Measurements from ENCODE around the gene CD160.

DNA sequence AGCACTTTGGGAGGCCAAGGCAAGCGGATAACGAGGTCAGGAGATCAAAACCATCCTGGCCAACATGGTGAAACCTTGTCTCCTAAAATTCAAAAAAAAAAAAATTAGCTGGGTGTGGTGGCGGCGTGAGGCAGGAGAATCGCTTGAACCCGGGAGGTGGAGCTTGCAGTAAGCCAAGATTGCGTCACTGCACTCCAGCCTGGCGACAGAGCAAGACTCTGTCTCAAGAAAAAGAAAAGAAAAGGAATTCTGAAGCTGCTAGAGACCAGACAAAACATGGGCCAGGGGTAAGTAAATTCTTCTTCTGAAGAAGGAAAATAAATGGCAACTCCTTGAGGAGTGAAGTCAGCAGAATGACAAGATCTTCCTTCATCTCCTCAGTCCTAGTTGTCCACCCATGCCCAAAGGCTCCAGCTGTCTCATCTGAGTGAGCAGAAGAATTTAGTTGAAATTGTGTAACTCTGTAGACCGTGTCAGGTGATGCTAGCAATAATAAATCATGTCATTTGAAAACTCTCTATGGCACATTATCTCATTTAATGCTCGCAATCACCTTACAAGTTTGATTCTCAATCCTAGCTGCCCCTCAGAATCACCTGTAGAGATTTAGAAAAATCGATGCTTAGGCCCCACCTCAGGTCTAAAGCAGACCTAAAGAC, 26.4 kb upstream of the CD160 start:
- TF ChIP-seq, protein P1, sequence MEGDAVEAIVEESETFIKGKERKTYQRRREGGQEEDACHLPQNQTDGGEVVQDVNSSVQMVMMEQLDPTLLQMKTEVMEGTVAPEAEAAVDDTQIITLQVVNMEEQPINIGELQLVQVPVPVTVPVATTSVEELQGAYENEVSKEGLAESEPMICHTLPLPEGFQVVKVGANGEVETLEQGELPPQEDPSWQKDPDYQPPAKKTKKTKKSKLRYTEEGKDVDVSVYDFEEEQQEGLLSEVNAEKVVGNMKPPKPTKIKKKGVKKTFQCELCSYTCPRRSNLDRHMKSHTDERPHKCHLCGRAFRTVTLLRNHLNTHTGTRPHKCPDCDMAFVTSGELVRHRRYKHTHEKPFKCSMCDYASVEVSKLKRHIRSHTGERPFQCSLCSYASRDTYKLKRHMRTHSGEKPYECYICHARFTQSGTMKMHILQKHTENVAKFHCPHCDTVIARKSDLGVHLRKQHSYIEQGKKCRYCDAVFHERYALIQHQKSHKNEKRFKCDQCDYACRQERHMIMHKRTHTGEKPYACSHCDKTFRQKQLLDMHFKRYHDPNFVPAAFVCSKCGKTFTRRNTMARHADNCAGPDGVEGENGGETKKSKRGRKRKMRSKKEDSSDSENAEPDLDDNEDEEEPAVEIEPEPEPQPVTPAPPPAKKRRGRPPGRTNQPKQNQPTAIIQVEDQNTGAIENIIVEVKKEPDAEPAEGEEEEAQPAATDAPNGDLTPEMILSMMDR (IDR thresholded peaks at IDR 0.05 in 8 of 11, conservative IDR thresholded peaks at IDR 0.05 in 3 of 11) = no peak
- no peak for TF ChIP-seq POLR2AphosphoS5 (IDR thresholded peaks at IDR 0.05)
